OCI-LY3 (cell line): ENCODE data around the gene CITED4.

Experiments used
- EZH2phosphoT487 ChIP-seq: fragments of 200-600 bp; shearing (Covaris generic); IDR thresholded peaks from 2 replicates; pipeline ENCODE4 v1.6.1; 2018; ENCODE audit warnings: antibody characterized with exemption, mixed run types, low read depth
- TF ChIP-seq, protein P1 (sequence below): fragments of 200-600, 300-600 bp; sonication (generic); IDR thresholded peaks from 2 replicates; pipeline ENCODE4 v1.5.1; 2014; ENCODE audit warnings: antibody characterized with exemption, low read length, low read depth

GRCh38 chr1:40895601-40896000, 33.4 kb upstream of the CITED4 start:
- TF ChIP-seq, protein P1, sequence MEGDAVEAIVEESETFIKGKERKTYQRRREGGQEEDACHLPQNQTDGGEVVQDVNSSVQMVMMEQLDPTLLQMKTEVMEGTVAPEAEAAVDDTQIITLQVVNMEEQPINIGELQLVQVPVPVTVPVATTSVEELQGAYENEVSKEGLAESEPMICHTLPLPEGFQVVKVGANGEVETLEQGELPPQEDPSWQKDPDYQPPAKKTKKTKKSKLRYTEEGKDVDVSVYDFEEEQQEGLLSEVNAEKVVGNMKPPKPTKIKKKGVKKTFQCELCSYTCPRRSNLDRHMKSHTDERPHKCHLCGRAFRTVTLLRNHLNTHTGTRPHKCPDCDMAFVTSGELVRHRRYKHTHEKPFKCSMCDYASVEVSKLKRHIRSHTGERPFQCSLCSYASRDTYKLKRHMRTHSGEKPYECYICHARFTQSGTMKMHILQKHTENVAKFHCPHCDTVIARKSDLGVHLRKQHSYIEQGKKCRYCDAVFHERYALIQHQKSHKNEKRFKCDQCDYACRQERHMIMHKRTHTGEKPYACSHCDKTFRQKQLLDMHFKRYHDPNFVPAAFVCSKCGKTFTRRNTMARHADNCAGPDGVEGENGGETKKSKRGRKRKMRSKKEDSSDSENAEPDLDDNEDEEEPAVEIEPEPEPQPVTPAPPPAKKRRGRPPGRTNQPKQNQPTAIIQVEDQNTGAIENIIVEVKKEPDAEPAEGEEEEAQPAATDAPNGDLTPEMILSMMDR = no peak
- TF ChIP-seq EZH2phosphoT487 = no peak
